HepG2 (cell line): ENCODE results near the gene BAZ1A. TPM values are rescaled to one million over a fixed set of nuclear protein-coding genes. Genes with fewer than 3 reads are reported as not detected.

Experiments
- CHD4 ChIP-seq: fragments of 200-600 bp; sonication (generic); IDR thresholded peaks from 2 replicates; pipeline ENCODE4 v1.7.0; 2017; ENCODE audit warnings: mild to moderate bottlenecking, low read length, borderline replicate concordance
- EP300 ChIP-seq, 3 experiments: sonication (generic) in 1 of 3; formaldehyde crosslinking in 1 of 3; IDR thresholded peaks; 2 replicates each; pipeline versions ENCODE4 v1.5.1 to v1.6.1; 2011 to 2020; ENCODE audit warnings: low read depth in 2 of 3, low read length in 2 of 3, borderline replicate concordance in 1 of 3, improper control_type of control experiment in 1 of 3, mild to moderate bottlenecking in 1 of 3, missing genetic modification reagents in 1 of 3, moderate library complexity in 1 of 3
- HCFC1 ChIP-seq: fragments of 150-350 bp; IDR thresholded peaks from 2 replicates; pipeline ENCODE4 v1.6.1; 2014; ENCODE audit warnings: low read depth, low read length
- MEF2D ChIP-seq: sonication (generic); formaldehyde crosslinking; IDR thresholded peaks from 2 replicates; pipeline ENCODE4 v1.5.1; 2020; ENCODE audit warnings: mild to moderate bottlenecking, missing genetic modification reagents
- NAIF1 ChIP-seq: sonication (generic); formaldehyde crosslinking; IDR thresholded peaks from 2 replicates; pipeline ENCODE4 v1.5.0; 2020; ENCODE audit warnings: mild to moderate bottlenecking, missing genetic modification reagents, borderline replicate concordance
- NFE2 ChIP-seq: sonication (generic); formaldehyde crosslinking; IDR thresholded peaks from 2 replicates; pipeline ENCODE4 v1.4.0; 2020; ENCODE audit warnings: missing genetic modification reagents
- SIN3B ChIP-seq: fragments of 150-350 bp; IDR thresholded peaks from 2 replicates; pipeline ENCODE4 v1.6.1; 2014; ENCODE audit warnings: low read length
- TGIF2 ChIP-seq: IDR thresholded peaks from 2 replicates; pipeline ENCODE4 v1.6.1; 2016; ENCODE audit warnings: control low read depth, missing compliant biosample characterization
- TMF1 ChIP-seq: sonication (generic); formaldehyde crosslinking; IDR thresholded peaks from 2 replicates; pipeline ENCODE4 v1.8.1; 2022; ENCODE audit warnings: low read depth, missing genetic modification reagents
- TOE1 ChIP-seq: sonication (generic); formaldehyde crosslinking; IDR thresholded peaks from 2 replicates; pipeline ENCODE4 v1.4.0; 2020; ENCODE audit warnings: mild to moderate bottlenecking, missing genetic modification reagents
- ZBTB8A ChIP-seq: sonication (generic); formaldehyde crosslinking; IDR thresholded peaks from 2 replicates; pipeline ENCODE4 v1.4.0; 2020; ENCODE audit warnings: mild to moderate bottlenecking, low read depth, missing genetic modification reagents, borderline replicate concordance
- ZEB1 ChIP-seq: IDR thresholded peaks from 2 replicates; pipeline ENCODE4 v1.6.1; 2012; ENCODE audit warnings: mild to moderate bottlenecking, low read depth, inconsistent platforms; ENCODE audit not compliant: insufficient replicate concordance
- ZFY ChIP-seq: sonication (generic); formaldehyde crosslinking; IDR thresholded peaks from 2 replicates; pipeline ENCODE4 v1.4.0; 2020; ENCODE audit warnings: missing genetic modification reagents
- ZNF30 ChIP-seq: sonication (generic); formaldehyde crosslinking; IDR thresholded peaks from 2 replicates; pipeline ENCODE4 v1.5.0; 2020; ENCODE audit warnings: mild to moderate bottlenecking, missing genetic modification reagents
- ZNF335 ChIP-seq: sonication (generic); formaldehyde crosslinking; IDR thresholded peaks from 2 replicates; pipeline ENCODE4 v1.4.0; 2020; ENCODE audit warnings: missing genetic modification reagents
- ZNF33A ChIP-seq: sonication (generic); formaldehyde crosslinking; IDR thresholded peaks from 2 replicates; pipeline ENCODE4 v1.5.1; 2020; ENCODE audit warnings: missing genetic modification reagents, mild to moderate bottlenecking, moderate library complexity, borderline replicate concordance
- ZNF468 ChIP-seq: sonication (generic); formaldehyde crosslinking; IDR thresholded peaks from 2 replicates; pipeline ENCODE4 v1.8.0; 2022; ENCODE audit warnings: mild to moderate bottlenecking, moderate library complexity, missing genetic modification reagents
- ZNF546 ChIP-seq: sonication (generic); formaldehyde crosslinking; conservative IDR thresholded peaks from 2 replicates; pipeline ENCODE4 v1.8.1; 2023; ENCODE audit warnings: mild to moderate bottlenecking, missing genetic modification reagents
- ZNF557 ChIP-seq: sonication (generic); formaldehyde crosslinking; IDR thresholded peaks from 2 replicates; pipeline ENCODE4 v1.4.0; 2020; ENCODE audit warnings: missing genetic modification reagents
- ZNF567 ChIP-seq: sonication (generic); formaldehyde crosslinking; IDR thresholded peaks from 2 replicates; pipeline ENCODE4 v1.8.1; 2023; ENCODE audit warnings: mild to moderate bottlenecking, missing genetic modification reagents, borderline replicate concordance
- ZNF746 ChIP-seq: sonication (generic); formaldehyde crosslinking; IDR thresholded peaks from 2 replicates; pipeline ENCODE4 v1.8.0; 2022; ENCODE audit warnings: mild to moderate bottlenecking, missing genetic modification reagents
- polyA plus RNA-seq, 8 experiments: library from polyadenylated mRNA; depleted of rRNA in 3 of 8; stranded (reverse) in 7 of 8; unstranded in 1 of 8; fragments of >200 nt; fragmentation: Illumina TruSeq in 4 of 8; extraction: Trizol in 4 of 8; gene quantifications; 2 replicates each; pipeline versions ENCODE4 v1.2.1 to v1.2.3, GENCODE V29; 2011 to 2016; ENCODE audit warnings: low read depth in 4 of 8, missing spikeins in 1 of 8, mixed read lengths in 1 of 8; ENCODE audit not compliant: insufficient read depth in 1 of 8
- total RNA-seq, 5 experiments: library from RNA; depleted of rRNA; stranded (reverse); fragments of >200 nt; fragmentation: Illumina TruSeq; extraction: Trizol; gene quantifications; 2 replicates each; pipeline ENCODE4 v1.2.3, GENCODE V29; 2016; ENCODE audit warnings: low read depth in 1 of 5
- TF ChIP-seq, protein P1 (sequence below): IDR thresholded peaks from 2 replicates; pipeline ENCODE4 v1.6.1; 2016; ENCODE audit warnings: low read depth, control low read depth
- TF ChIP-seq, protein P2 (sequence below): sonication (generic); formaldehyde crosslinking; IDR thresholded peaks from 2 replicates; pipeline ENCODE4 v1.9.0; 2021; ENCODE audit warnings: missing genetic modification reagents, borderline replicate concordance
- TF ChIP-seq, protein P3 (sequence below): sonication (generic); formaldehyde crosslinking; IDR thresholded peaks from 2 replicates; pipeline ENCODE4 v1.4.0; 2020; ENCODE audit warnings: missing genetic modification reagents
- TF ChIP-seq, protein P4 (sequence below): sonication (generic); formaldehyde crosslinking; IDR thresholded peaks from 2 replicates; pipeline ENCODE4 v1.5.0; 2020; ENCODE audit warnings: mild to moderate bottlenecking, missing genetic modification reagents

BAZ1A gene
- total and polyA plus RNA-seq, 2 of the 13 experiments (the other 11 are each of a cell fraction or from before 2014, with no cell fraction given), result 20.9 to 56.8 TPM

DNA sequence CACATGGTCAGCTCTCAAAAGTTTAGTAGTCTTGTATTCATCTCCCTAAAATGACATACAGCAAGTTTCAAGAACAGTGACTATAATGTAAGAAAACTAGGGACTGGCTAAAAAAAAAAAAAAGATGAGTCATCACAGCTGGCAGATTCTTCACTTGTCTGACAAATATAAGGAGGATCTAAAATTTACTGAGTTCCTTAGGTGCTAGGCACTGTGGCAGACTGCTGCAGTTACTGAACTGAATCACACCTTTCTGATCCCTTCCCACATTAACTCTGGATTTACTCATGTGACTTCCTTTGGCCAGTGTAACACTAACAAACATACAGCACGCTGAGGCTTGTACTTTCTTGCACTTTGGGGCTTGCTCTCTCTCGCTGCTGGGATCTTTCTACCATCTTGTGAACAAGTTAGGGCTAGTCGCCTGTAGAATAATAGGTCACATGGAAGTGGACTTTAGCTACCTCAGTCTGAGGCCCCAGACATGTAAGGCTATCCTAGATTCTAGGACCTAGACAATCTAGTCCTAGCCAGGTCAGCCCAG lies 32.1 kb downstream of the BAZ1A start (continued):
- no peak for TF ChIP-seq ZEB1
- no peak for TF ChIP-seq TGIF2
- TF ChIP-seq NFE2 (CRISPR knock-in tag), result no peak
- TF ChIP-seq ZFY (CRISPR knock-in tag), result no peak
- TF ChIP-seq ZNF30 (CRISPR knock-in tag), result no peak
- TF ChIP-seq ZNF468 (CRISPR knock-in tag), result no peak
- no peak for TF ChIP-seq ZNF33A (CRISPR knock-in tag)
- TF ChIP-seq ZNF335, result 0 out of 2 replicates have a peak, but pooled peaks have one; percentile 27
- TF ChIP-seq, protein P1, sequence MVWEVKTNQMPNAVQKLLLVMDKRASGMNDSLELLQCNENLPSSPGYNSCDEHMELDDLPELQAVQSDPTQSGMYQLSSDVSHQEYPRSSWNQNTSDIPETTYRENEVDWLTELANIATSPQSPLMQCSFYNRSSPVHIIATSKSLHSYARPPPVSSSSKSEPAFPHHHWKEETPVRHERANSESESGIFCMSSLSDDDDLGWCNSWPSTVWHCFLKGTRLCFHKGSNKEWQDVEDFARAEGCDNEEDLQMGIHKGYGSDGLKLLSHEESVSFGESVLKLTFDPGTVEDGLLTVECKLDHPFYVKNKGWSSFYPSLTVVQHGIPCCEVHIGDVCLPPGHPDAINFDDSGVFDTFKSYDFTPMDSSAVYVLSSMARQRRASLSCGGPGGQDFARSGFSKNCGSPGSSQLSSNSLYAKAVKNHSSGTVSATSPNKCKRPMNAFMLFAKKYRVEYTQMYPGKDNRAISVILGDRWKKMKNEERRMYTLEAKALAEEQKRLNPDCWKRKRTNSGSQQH, result no peak
- TF ChIP-seq TMF1 (CRISPR knock-in tag), result no peak
- TF ChIP-seq, protein P2, sequence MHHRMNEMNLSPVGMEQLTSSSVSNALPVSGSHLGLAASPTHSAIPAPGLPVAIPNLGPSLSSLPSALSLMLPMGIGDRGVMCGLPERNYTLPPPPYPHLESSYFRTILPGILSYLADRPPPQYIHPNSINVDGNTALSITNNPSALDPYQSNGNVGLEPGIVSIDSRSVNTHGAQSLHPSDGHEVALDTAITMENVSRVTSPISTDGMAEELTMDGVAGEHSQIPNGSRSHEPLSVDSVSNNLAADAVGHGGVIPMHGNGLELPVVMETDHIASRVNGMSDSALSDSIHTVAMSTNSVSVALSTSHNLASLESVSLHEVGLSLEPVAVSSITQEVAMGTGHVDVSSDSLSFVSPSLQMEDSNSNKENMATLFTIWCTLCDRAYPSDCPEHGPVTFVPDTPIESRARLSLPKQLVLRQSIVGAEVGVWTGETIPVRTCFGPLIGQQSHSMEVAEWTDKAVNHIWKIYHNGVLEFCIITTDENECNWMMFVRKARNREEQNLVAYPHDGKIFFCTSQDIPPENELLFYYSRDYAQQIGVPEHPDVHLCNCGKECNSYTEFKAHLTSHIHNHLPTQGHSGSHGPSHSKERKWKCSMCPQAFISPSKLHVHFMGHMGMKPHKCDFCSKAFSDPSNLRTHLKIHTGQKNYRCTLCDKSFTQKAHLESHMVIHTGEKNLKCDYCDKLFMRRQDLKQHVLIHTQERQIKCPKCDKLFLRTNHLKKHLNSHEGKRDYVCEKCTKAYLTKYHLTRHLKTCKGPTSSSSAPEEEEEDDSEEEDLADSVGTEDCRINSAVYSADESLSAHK (CRISPR knock-in tag), result no peak
- TF ChIP-seq ZNF746, result no peak
- TF ChIP-seq, protein P3, sequence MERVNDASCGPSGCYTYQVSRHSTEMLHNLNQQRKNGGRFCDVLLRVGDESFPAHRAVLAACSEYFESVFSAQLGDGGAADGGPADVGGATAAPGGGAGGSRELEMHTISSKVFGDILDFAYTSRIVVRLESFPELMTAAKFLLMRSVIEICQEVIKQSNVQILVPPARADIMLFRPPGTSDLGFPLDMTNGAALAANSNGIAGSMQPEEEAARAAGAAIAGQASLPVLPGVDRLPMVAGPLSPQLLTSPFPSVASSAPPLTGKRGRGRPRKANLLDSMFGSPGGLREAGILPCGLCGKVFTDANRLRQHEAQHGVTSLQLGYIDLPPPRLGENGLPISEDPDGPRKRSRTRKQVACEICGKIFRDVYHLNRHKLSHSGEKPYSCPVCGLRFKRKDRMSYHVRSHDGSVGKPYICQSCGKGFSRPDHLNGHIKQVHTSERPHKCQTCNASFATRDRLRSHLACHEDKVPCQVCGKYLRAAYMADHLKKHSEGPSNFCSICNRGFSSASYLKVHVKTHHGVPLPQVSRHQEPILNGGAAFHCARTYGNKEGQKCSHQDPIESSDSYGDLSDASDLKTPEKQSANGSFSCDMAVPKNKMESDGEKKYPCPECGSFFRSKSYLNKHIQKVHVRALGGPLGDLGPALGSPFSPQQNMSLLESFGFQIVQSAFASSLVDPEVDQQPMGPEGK (CRISPR knock-in tag), result no peak
- TF ChIP-seq ZBTB8A, result no peak
- no peak for TF ChIP-seq HCFC1
- no peak for TF ChIP-seq MEF2D (CRISPR knock-in tag)
- TF ChIP-seq ZNF557 (CRISPR knock-in tag), result no peak
- TF ChIP-seq, protein P4, sequence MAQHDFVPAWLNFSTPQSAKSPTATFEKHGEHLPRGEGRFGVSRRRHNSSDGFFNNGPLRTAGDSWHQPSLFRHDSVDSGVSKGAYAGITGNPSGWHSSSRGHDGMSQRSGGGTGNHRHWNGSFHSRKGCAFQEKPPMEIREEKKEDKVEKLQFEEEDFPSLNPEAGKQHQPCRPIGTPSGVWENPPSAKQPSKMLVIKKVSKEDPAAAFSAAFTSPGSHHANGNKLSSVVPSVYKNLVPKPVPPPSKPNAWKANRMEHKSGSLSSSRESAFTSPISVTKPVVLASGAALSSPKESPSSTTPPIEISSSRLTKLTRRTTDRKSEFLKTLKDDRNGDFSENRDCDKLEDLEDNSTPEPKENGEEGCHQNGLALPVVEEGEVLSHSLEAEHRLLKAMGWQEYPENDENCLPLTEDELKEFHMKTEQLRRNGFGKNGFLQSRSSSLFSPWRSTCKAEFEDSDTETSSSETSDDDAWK (CRISPR knock-in tag), result no peak
- TF ChIP-seq CHD4, result 0 out of 2 replicates have a peak, but pooled peaks have one; percentile 55
- no peak for TF ChIP-seq NAIF1 (CRISPR knock-in tag)
- TF ChIP-seq ZNF546 (CRISPR knock-in tag), result no peak
- no peak for TF ChIP-seq SIN3B
- no peak for TF ChIP-seq ZNF567 (CRISPR knock-in tag)
- TF ChIP-seq EP300 (IDR thresholded peaks at IDR 0.05; ENCODE audit: low read depth in 2 of 2, low read length in 2 of 2), result peak in 1 of 2 experiments; percentile 31; a peak in 1 of 4 replicates
- TF ChIP-seq EP300 (CRISPR knock-in tag; IDR thresholded peaks at IDR 0.05; ENCODE audit: borderline replicate concordance), result no peak
- no peak for TF ChIP-seq TOE1 (CRISPR knock-in tag)
